ENCODE measurements around the gene ARHGAP10. TPM values are rescaled to one million over a fixed set of nuclear protein-coding genes. Genes with fewer than 3 reads are reported as not detected.

Gene ARHGAP10
- total and polyA plus RNA-seq, 10 of the 15 experiments (the other 5 are each of a cell fraction or from before 2014, with no cell fraction given): 1.3 to 25.8 (median 17.2) TPM

DNA sequence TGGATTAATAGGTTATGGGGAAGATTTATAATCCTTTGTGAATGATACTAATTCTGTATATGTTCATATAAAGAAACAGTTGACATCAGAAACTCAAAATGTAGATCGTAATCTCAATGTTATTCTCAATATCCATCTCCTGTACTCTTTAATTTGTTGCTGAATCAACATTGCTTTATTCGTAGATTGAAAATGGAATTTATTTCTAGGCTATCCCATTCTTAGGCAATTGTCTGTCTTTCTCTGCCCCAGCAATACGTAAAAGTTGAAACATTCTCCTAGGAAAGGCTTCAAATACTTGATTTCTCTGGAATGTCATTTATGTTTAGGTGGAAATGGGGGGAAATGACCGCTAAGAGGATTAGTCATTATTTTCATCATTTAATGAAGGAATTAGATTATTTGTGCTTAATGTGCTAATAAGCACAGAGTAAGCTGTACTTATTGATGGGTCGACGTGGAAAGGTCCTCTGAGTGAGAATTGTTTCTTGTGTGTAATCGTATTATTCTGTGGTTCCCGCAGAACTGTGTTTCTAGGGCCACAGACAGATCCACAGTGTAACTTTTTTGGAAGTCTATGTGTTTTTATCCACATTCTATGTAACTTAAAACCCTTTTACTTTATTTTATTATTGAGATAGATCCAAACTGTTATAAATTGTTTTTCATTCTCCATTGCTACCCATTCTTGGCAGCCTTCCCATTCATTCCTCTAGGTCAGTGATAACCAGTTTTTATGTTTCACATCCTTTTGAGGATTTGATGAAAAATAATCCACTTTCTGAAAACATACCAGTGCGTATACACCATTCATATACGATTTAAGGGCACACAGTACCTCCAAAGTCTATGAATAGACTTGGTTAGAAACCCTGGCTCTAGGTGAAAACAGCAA lies 262.9 kb downstream of the ARHGAP10 start:
- no peak overlapping the region for H3K9ac ChIP-seq (ENCODE audit: control insufficient read depth, insufficient read depth, low read length)
- in situ Hi-C loops (cut with MboI): no loop called here
- BruUV-seq (replicated peaks): no TSS peak
- no peak for TF ChIP-seq JUND (IDR thresholded peaks at IDR 0.05; ENCODE audit: low read depth, low read length)
- TF ChIP-seq ESRRA (IDR thresholded peaks at IDR 0.05; ENCODE audit: low read length): no peak
- no peak for TF ChIP-seq CREM (IDR thresholded peaks at IDR 0.05; ENCODE audit: low read depth)
- TF ChIP-seq, protein P1, sequence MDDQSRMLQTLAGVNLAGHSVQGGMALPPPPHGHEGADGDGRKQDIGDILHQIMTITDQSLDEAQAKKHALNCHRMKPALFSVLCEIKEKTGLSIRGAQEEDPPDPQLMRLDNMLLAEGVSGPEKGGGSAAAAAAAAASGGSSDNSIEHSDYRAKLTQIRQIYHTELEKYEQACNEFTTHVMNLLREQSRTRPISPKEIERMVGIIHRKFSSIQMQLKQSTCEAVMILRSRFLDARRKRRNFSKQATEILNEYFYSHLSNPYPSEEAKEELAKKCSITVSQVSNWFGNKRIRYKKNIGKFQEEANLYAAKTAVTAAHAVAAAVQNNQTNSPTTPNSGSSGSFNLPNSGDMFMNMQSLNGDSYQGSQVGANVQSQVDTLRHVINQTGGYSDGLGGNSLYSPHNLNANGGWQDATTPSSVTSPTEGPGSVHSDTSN (IDR thresholded peaks at IDR 0.05; ENCODE audit: insufficient replicate concordance, low read depth, low read length): no peak
- TF ChIP-seq NFYB (IDR thresholded peaks at IDR 0.05; ENCODE audit: insufficient read depth, low read depth, low read length): no peak
- TF ChIP-seq ZNF687 (IDR thresholded peaks at IDR 0.05): no peak
- TF ChIP-seq CBX3 (IDR thresholded peaks at IDR 0.05; ENCODE audit: borderline replicate concordance, low read depth): no peak
- TF ChIP-seq SIX5 (IDR thresholded peaks at IDR 0.05; ENCODE audit: low read depth, low read length, severe bottlenecking): no peak
- no peak for TF ChIP-seq NKRF (conservative IDR thresholded peaks at IDR 0.05)
- TF ChIP-seq NFIC (IDR thresholded peaks at IDR 0.05; ENCODE audit: low read depth, low read length): no peak
- TF ChIP-seq ZNF384 (IDR thresholded peaks at IDR 0.05; ENCODE audit: borderline replicate concordance, low read depth, low read length): no peak
- TF ChIP-seq MXI1 (IDR thresholded peaks at IDR 0.05; ENCODE audit: low read depth, low read length): no peak

More for the DNA sequence above, 262.9 kb downstream of the ARHGAP10 start:
- Histone ChIP-seq H2AFZ (ENCODE audit: control insufficient read depth, low read depth, low read length) (no peak overlapping the region), H3K4me2 (ENCODE audit: control insufficient read depth, insufficient read depth) (no peak overlapping the region), H3K36me3 (ENCODE audit: control insufficient read depth in 2 of 2, insufficient read depth in 2 of 2, low read length in 1 of 2) (no peaks in the 10 kb centered on the region; a peak in 1 of 4 replicates), H3K79me2 (ENCODE audit: control insufficient read depth, insufficient read depth, low read length) (no peaks in the 10 kb centered on the region), H3K9me3 (replicated peaks; ENCODE audit: control insufficient read depth, insufficient read depth, low read length) (no peaks in the 10 kb centered on the region; the same call in 2 of the 3 replicates), H3K4me1 (ENCODE audit: control insufficient read depth, insufficient read depth, low read length) (no peaks in the 10 kb centered on the region), H3K27ac (ENCODE audit: control insufficient read depth, insufficient read depth) (no peak overlapping the region), H4K20me1 (ENCODE audit: control insufficient read depth, insufficient read depth) (no peaks in the 10 kb centered on the region), H3K27me3 (replicated peaks in 1 of 2; ENCODE audit: control insufficient read depth in 2 of 2, insufficient read depth in 2 of 2, low read length in 1 of 2) (no peaks in the 10 kb centered on the region), H3K4me3 (no peak overlapping the region)
- no peak for DNase-seq (ENCODE audit: low read depth, low spot score)
- CTCF ChIA-PET: interaction anchor here (1.4 kb wide), 1 partner anchor 11 kb away, joined by 9 read pairs; no protein-coding TSS in a partner anchor
- POLR2A ChIA-PET: no interaction called here
- SMC1A ChIA-PET (ENCODE audit: uncharacterized antibody, unreplicated experiment): interaction anchor here (0.7 to 1.4 kb wide), 3 partner anchors 9 to 61 kb away, joined by 3 read pairs; no protein-coding TSS in a partner anchor
- RAD21 ChIA-PET (ENCODE audit: unreplicated experiment): interaction anchor here (0.9 kb wide), 1 partner anchor 476 kb away, joined by 3 read pairs; no protein-coding TSS in a partner anchor
- ATAC-seq: no peak
- FAIRE-seq: no peak
- intact Hi-C loops (cut with micrococcal nuclease; ENCODE audit: unreplicated experiment): no loop called here
- WGBS (ENCODE audit: insufficient coverage, insufficient replicate concordance, low lambda C conversion rate, missing lambda C conversion rate): over 99% methylated on average over 10 of the region's 10 CpGs

Data from GM12878 (cell line).